ENCODE measurements around the gene PTPRT. TPM values are rescaled to one million over a fixed set of nuclear protein-coding genes. Genes with fewer than 3 reads are reported as not detected.

The PTPRT gene
- total and polyA plus RNA-seq, 2 donors = 0.09 to 1.9 TPM

- H3K36me3 ChIP-seq (ENCODE audit: insufficient read depth) = no peaks in the 10 kb centered on the region
- no peaks in the 10 kb centered on the region for H3K4me1 ChIP-seq (ENCODE audit: insufficient read depth)
- WGBS = 34% methylated on average over 5 of the region's 5 CpGs
- no peak for DNase-seq (ENCODE audit: extremely low spot score)
- no peak overlapping the region for H3K4me3 ChIP-seq (ENCODE audit: low read depth, low read length)
- H3K27ac ChIP-seq (ENCODE audit: low read depth) = no peak overlapping the region
Measured at GRCh38 chr20:43055181-43055884, 134.4 kb downstream of the PTPRT start.

GRCh38 chr20:43052532-43052931 is 137.2 kb downstream of the PTPRT start:
- WGBS = 36% methylated on average over 1 of the region's 1 CpG
- no peak for DNase-seq (ENCODE audit: extremely low spot score)
- H3K4me1 ChIP-seq (ENCODE audit: insufficient read depth) = no peaks in the 10 kb centered on the region
- no peak overlapping the region for H3K27ac ChIP-seq (ENCODE audit: low read depth)
- no peak overlapping the region for H3K4me3 ChIP-seq (ENCODE audit: low read depth, low read length)
- H3K36me3 ChIP-seq (ENCODE audit: insufficient read depth) = no peaks in the 10 kb centered on the region

- no peak for DNase-seq (ENCODE audit: extremely low spot score)
- no peak overlapping the region for H3K27ac ChIP-seq (ENCODE audit: low read depth)
- no peak overlapping the region for H3K4me3 ChIP-seq (ENCODE audit: low read depth, low read length)
- H3K4me1 ChIP-seq (ENCODE audit: insufficient read depth) = no peaks in the 10 kb centered on the region
- 34% methylated on average over 7 of the region's 7 CpGs for WGBS
- no peaks in the 10 kb centered on the region for H3K36me3 ChIP-seq (ENCODE audit: insufficient read depth)
Measured at GRCh38 chr20:43046966-43047365, 142.7 kb downstream of the PTPRT start.

GRCh38 chr20:43043887-43044286 is 145.8 kb downstream of the PTPRT start:
- WGBS = 48% methylated on average over 4 of the region's 4 CpGs
- Histone ChIP-seq H3K4me1 (ENCODE audit: insufficient read depth) (no peaks in the 10 kb centered on the region), H3K36me3 (ENCODE audit: insufficient read depth) (no peaks in the 10 kb centered on the region), H3K27ac (ENCODE audit: low read depth) (no peak overlapping the region), H3K4me3 (ENCODE audit: low read depth, low read length) (no peak overlapping the region)
- no peak for DNase-seq (ENCODE audit: extremely low spot score)

- H3K36me3 ChIP-seq (ENCODE audit: insufficient read depth) = no peaks in the 10 kb centered on the region
- no peak overlapping the region for H3K4me3 ChIP-seq (ENCODE audit: low read depth, low read length)
- H3K4me1 ChIP-seq (ENCODE audit: insufficient read depth) = no peaks in the 10 kb centered on the region
- WGBS = 17% methylated on average over 6 of the region's 6 CpGs
- H3K27ac ChIP-seq (ENCODE audit: low read depth) = no peak overlapping the region
- DNase-seq (ENCODE audit: extremely low spot score) = no peak
Measured at GRCh38 chr20:43040427-43040826, 149.3 kb downstream of the PTPRT start.

GRCh38 chr20:43037605-43038309 is 151.9 kb downstream of the PTPRT start:
- no peak for DNase-seq (ENCODE audit: extremely low spot score)
- Histone ChIP-seq H3K36me3 (ENCODE audit: insufficient read depth) (no peaks in the 10 kb centered on the region), H3K27ac (ENCODE audit: low read depth) (no peak overlapping the region), H3K4me3 (ENCODE audit: low read depth, low read length) (no peak overlapping the region), H3K4me1 (ENCODE audit: insufficient read depth) (no peaks in the 10 kb centered on the region)
- WGBS = 58% methylated on average over 6 of the region's 6 CpGs

GRCh38 chr20:43034981-43035724 is 154.6 kb downstream of the PTPRT start:
- Histone ChIP-seq H3K4me3 (ENCODE audit: low read depth, low read length) (no peak overlapping the region), H3K4me1 (ENCODE audit: insufficient read depth) (no peaks in the 10 kb centered on the region), H3K36me3 (ENCODE audit: insufficient read depth) (no peaks in the 10 kb centered on the region), H3K27ac (ENCODE audit: low read depth) (no peak overlapping the region)
- DNase-seq (ENCODE audit: extremely low spot score) = no peak
- 63% methylated on average over 9 of the region's 9 CpGs for WGBS

GRCh38 chr20:43032459-43032858 is 157.2 kb downstream of the PTPRT start:
- no peak overlapping the region for H3K4me3 ChIP-seq (ENCODE audit: low read depth, low read length)
- H3K36me3 ChIP-seq (ENCODE audit: insufficient read depth) = no peaks in the 10 kb centered on the region
- 33% methylated on average over 3 of the region's 3 CpGs for WGBS
- no peak overlapping the region for H3K27ac ChIP-seq (ENCODE audit: low read depth)
- no peak for DNase-seq (ENCODE audit: extremely low spot score)
- H3K4me1 ChIP-seq (ENCODE audit: insufficient read depth) = no peaks in the 10 kb centered on the region

- Histone ChIP-seq H3K4me1 (ENCODE audit: insufficient read depth) (no peaks in the 10 kb centered on the region), H3K4me3 (ENCODE audit: low read depth, low read length) (no peak overlapping the region), H3K27ac (ENCODE audit: low read depth) (no peak overlapping the region), H3K36me3 (ENCODE audit: insufficient read depth) (no peaks in the 10 kb centered on the region)
- DNase-seq (ENCODE audit: extremely low spot score) = no peak
- 90% methylated on average over 8 of the region's 8 CpGs for WGBS
Measured at GRCh38 chr20:43029176-43029575, 160.5 kb downstream of the PTPRT start.

- H3K27ac ChIP-seq (ENCODE audit: low read depth) = no peak overlapping the region
- DNase-seq (ENCODE audit: extremely low spot score) = no peak
- no peaks in the 10 kb centered on the region for H3K36me3 ChIP-seq (ENCODE audit: insufficient read depth)
- H3K4me3 ChIP-seq (ENCODE audit: low read depth, low read length) = no peak overlapping the region
- H3K4me1 ChIP-seq (ENCODE audit: insufficient read depth) = no peaks in the 10 kb centered on the region
- WGBS = 47% methylated on average over 3 of the region's 3 CpGs
Measured at GRCh38 chr20:43028470-43028869, 161.2 kb downstream of the PTPRT start.

GRCh38 chr20:43023836-43024235 is 165.9 kb downstream of the PTPRT start:
- H3K27ac ChIP-seq (ENCODE audit: low read depth) = no peak overlapping the region
- WGBS = 64% methylated on average over 3 of the region's 3 CpGs
- DNase-seq (ENCODE audit: extremely low spot score) = no peak
- no peaks in the 10 kb centered on the region for H3K36me3 ChIP-seq (ENCODE audit: insufficient read depth)
- H3K4me1 ChIP-seq (ENCODE audit: insufficient read depth) = no peaks in the 10 kb centered on the region
- H3K4me3 ChIP-seq (ENCODE audit: low read depth, low read length) = no peak overlapping the region

- Histone ChIP-seq H3K4me3 (ENCODE audit: low read depth, low read length) (no peak overlapping the region), H3K27ac (ENCODE audit: low read depth) (no peak overlapping the region), H3K36me3 (ENCODE audit: insufficient read depth) (no peaks in the 10 kb centered on the region), H3K4me1 (ENCODE audit: insufficient read depth) (no peaks in the 10 kb centered on the region)
- DNase-seq (ENCODE audit: extremely low spot score) = no peak
- WGBS = 77% methylated on average over 1 of the region's 1 CpG
Measured at GRCh38 chr20:43022568-43022967, 167.1 kb downstream of the PTPRT start.

GRCh38 chr20:43022081-43022480 is 167.6 kb downstream of the PTPRT start:
- Histone ChIP-seq H3K27ac (ENCODE audit: low read depth) (no peak overlapping the region), H3K4me3 (ENCODE audit: low read depth, low read length) (no peak overlapping the region), H3K4me1 (ENCODE audit: insufficient read depth) (no peaks in the 10 kb centered on the region), H3K36me3 (ENCODE audit: insufficient read depth) (no peaks in the 10 kb centered on the region)
- 77% methylated on average over 2 of the region's 2 CpGs for WGBS
- no peak for DNase-seq (ENCODE audit: extremely low spot score)

Measured in urinary bladder (tissue), 4 donors.